SK-N-MC (cell line): ENCODE results near the gene XPO5.

Source experiments
- EZH2 ChIP-seq: fragments of 200-600 bp; sonication (generic); IDR thresholded peaks from one replicate; pipeline ENCODE4 v1.6.1; 2017; ENCODE audit warnings: antibody characterized with exemption
- POLR2AphosphoS5 ChIP-seq: IDR thresholded peaks from 2 replicates; pipeline ENCODE4 v1.6.1; 2012; ENCODE audit warnings: mild to moderate bottlenecking, low read depth, low read length, borderline replicate concordance

- peak; percentile 99 for TF ChIP-seq POLR2AphosphoS5
- no peak for TF ChIP-seq EZH2
Observed at GRCh38 chr6:43575772-43576551, at the start of gene XPO5, which contains the start of gene POLH.
